ENCODE measurements around the gene LRRC8D.

LRRC8D gene

DNA sequence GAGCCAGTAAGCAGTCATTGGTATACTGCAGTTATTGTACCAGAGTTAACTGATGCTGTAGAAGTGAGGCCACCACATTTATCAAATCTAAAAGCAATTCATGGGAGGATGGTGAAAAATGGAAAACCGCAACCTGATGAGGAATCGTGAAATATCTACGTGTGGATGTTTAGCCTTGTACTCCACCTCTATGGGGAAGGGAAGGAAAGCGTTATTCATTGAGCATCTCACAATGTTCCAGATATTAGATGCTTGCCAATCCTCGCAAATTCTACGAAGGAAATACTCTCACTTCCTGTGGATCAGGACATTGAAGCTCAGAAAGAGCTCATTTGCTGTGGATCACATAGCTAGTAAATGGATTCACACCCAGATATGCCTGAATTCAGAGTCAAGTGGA, 77.3 kb downstream of the LRRC8D start:
- no peak for DNase-seq

- no peak for DNase-seq
Measured at GRCh38 chr1:89898695-89899470, 78.1 kb downstream of the LRRC8D start.

DNA sequence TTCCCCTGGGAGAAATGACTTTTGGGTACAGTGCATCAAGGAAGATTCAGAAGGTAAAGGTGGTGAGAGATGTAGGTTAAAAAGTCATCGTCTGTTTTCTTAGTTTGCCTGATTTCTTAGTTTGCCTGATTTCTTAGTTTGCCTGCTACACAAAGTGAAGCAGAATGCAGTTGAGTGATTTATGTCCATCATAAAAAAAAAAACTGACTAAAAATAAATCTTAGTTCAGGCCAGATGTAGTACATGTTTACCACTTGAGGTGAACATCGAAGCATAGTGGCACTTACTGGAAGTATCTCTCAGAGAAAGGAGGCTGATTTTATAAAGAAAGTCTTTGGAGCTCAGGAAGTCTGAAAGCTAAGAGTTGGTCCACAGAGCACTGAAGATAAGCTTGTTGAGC, 79.5 kb downstream of the LRRC8D start:
- no peak for DNase-seq

DNA sequence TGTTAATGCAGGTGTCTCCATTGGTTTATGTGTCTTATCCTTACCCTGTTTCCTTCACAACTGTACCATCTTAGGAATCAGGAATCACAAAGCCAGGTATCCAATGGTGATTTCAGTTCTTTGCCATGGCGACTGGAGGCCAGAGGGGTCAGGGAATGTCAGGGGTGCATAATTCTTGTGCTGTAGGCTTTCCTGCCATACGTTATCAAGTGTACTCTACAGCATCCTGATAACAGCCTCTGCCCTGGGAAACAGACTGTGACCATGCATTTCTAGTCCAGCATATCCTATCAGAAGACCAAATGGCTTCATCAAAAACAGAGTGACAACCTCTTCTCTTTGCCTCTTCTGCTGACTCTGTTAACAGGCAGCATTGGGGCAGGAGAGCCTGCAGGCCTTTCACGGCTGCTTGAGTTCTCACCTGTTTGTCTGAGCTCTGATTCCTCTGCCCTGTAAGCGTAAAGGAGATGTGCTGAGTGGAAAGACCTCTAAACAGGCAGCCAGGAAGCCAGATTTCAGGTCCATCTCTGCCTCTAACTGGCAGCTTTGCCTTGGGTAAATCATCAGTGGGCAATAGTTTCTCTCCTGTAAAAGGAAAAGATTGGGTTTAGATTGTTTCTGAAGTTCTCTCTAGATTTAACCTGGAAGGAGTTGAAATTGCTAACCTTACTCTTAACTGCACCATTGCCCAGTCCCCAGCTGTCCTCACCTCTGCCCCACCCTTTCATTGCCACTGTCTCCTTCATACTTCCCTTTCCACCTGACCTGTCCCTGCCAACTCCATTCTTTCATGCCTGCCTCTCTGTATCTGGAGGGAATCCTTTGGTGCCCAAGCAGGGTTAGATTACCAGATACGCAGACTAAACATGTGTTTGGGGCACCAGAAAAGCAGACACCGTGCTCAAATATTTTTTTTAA, 80.2 kb downstream of the LRRC8D start:
- no peak for DNase-seq

DNA sequence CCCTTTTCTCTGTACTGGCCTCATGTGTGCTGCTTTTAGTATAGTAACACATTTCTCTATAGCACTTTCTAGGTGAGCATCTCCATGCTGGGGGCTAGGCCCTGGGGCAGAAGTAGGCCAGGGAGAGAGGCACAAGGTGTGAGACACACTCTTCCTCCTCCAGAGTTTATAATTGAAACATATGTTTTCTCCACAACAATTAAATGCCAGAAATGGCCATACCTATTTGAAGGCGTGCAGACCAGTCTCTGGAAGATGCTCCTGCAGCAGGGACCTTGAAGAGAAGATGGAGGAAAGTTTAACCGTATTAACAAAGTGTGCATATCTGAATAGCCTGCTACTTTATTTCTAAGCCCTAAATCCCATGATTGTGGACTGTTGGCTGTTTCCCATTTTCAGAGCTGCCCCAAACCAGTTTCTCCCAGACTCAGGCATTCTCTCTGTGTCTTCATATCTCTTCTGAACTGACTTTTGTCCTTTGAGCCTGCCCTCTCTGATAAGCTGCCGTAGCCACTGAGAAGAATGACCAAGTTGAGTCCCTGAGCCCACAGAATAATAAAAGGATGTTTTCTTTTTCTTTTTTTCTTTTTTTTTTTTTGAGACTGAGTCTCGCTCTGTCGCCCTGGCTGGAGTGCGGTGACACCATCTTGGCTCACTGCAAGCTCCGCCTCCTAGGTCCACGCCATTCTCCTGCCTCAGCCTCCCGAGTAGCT, 81.3 kb downstream of the LRRC8D start:
- no peak for DNase-seq

DNA sequence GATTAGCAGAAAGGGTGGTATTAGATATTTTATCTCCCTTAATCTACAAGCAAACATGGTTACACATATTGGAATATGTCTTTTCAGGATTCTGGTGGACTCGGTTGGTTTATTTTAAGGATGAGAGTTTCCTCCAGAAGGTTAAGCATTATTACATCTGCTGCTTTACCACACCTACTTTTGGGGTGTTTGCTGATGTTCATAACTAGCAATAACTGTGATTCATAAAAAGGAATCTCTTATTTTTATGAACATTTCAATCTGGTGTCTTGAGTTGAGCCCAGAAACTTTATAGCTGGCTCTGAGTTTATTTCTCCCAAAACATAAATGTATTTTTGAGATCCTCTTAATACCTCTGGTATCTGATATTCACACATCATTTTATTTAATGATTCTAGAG, 82.7 kb downstream of the LRRC8D start:
- peak; percentile 62 for DNase-seq

DNA sequence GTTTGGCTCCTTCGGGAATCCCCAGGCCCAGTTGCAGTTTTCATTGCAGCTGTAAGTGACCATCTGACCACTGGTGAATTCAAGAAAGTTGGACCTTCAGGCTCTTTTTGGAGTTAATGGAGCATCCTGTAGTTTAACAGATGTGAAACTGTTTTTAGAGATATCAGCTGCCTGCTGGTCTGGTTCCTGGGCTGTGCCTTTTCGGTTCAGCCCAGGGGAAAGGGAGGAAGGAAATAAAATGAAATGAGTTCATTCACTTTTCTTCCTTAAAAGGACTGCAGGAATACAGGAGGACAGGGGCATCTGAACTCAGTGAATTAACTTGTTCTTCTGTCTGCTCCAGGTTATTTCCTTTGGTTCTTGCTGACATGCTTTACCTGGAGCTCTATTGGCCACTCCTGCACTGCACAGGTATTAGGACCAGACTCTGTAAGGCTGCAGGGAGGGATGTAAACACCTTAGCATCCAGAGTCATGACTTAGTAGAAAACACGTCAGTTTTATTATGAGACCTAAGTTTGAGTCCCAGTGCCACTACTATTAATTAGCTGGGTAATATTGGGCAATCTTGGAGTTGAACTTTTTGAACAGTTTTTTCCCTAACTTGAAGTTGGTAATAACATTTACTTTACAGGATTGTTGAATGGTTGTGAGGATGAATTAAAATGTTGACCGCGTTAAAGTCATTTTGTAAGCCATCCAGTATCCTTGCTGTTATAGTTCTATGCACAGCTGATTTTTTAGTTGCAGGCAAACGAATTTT, 83.6 kb downstream of the LRRC8D start:
- DNase-seq, result no peak

DNA sequence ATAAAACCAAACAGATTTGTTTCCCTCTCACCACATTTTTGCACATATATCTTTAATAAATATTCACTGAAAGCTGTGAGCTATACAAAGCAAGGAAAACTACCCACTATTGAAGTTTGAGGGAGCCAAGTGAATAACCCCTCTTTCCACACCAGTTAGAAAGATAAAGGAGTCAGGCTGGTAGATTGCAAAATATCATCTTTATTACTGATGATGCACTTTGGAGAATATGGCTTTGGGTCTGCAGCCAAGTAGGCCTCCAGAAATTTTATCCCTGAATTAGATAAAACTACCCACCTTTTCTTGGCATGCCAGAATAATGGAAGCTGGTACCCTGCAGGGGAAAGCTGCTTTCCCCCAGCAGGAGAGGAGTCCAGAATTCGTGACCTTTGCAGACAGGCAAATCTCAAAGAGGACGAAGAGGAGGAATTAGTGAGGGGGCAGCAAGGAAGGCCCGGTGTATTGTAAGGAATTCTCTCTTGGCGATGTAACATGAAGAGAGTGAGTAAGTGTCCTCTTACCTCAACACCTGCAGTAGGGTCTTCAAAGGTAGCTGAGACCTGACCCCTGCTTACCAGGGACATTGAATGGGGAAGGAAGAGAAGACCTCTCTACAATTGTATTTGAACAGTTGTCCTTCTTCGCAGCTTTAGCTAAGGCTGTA, 84.7 kb downstream of the LRRC8D start:
- peak; percentile 43 for DNase-seq

GRCh38 chr1:89906088-89906487, 85.3 kb downstream of the LRRC8D start:
- DNase-seq, result no peak

DNA sequence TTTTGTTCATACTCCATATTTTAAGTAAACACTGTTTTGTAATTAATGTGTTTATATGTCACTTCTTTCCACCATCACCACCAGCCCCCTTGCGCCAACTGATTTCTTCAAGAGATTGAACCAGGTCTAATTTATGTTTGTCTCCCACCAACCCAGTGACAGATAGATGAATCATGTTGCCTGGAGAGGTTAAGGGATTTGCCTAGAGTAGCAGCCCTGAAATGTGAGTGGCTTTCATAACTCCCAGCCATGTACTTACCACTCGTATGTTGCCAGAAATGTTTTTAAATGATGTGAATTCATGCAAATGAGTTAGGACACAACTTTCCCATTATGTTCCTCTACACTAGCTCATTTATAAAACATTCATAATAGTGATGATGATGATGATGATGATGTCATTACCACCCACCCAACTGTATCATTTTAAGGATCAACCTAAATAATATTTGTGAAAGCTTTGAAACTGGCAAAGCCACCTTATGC, 86.9 kb downstream of the LRRC8D start:
- peak; percentile 97 for DNase-seq

DNA sequence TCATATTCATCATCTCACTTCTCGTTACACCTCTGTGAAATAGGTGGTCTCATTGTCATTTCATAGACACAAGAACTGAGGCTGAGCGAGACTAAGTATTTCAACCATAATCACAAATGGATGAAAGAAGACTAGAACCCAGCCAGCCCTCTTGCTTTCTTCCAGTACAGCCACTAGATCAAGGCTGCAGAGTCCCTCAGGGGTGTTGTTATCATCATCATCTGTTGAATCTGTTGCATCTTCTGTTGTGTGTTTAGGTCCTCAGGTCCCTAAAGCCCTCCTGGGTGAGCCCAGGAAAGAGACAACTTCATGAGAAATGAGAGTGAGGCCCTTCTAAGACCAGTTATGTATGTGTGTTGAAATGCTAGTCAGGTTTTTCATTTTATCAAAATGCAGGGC, 87.4 kb downstream of the LRRC8D start:
- no peak for DNase-seq

DNA sequence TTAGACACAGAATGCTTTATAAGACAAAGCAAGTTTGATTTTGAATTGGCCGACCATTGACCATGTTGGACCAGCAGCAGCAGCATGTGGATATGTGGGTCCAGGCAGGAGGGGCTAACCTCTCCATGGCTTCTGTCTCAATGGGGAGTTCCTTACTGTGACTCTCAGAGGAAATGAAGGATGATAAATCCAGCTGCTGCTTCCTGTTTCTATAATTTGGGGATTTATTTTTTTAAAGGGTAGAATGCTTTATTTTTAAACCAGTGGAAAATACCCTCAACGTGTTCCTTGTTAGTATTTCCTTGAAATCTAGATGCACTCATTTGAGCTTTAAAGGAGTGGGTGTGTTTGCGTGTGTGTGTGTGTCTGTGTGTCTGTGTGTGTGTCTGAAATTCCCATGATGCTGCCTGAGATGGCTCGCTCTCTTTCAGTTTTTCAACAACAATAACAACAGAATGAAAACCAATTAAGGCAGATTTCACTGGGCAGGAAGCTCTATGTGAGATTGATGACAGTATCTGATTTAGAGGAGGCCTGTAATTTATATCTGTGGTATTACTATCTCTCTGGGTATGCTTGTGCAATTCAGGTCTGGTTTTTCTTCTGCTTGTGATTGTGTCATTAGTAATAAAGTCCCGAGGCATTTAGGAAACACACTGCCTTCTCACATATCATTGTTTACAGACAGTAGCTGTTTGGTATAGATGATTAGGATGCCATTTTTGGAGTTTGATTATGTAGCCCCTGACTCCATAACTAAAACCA, 88.0 kb downstream of the LRRC8D start:
- peak; percentile 89 for DNase-seq

GRCh38 chr1:89910268-89910667, 89.4 kb downstream of the LRRC8D start:
- no peak for DNase-seq

DNA sequence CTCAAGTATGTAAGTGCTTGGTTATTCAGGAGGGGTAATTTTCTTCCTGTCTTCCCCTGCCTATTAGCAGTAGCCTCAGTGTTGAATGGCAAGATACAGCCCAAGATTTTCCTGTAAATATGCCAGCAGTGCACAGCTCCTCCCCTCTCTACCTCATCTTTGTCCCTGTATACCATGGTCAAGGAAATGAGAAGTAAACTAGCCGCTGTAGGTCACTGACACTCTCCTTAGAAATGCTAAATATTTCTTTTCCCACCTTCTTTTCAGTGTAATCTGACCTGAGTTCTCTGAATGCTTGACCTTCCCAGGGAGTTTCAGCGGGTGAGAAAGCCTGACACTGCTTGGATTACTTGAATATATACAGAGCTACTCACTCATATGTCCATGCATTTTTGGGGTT, 89.9 kb downstream of the LRRC8D start:
- peak; percentile 98 for DNase-seq

DNA sequence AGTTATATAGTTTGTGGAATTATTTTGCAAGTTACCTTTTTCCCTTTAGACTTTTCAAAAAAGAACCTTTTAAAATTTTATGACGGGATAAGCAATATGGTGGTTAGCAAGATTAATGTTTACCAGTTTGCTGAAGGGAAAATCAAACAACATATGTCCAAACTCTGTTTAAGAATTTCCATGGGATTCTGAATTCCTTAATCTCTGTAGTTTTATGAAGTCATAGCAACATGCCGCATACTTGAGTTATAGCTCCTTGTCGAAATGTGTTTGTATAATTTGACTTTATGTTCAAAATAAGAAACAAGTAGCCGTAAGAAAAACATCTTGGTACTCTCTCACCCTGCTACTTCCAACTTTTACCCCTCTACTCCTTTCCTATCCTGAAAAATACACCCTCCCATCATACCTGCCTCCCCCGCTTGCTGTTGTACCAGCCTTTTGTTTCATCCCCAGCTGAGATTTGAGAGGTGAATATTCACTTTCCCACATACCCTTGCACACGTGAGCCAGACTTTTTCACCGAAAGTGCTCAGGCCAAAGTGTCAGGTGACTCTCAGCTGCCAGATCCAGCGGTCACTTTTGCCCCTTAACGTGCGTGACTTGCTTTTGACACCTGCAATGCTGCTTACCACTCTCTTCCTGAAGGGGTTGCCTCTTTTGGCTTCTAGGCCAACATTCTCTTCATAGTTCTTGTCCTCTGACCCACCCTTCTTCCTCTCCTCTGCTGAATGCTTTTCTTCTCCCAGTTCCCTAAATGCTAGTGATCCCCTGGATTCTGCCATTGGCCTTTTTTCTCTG, 90.6 kb downstream of the LRRC8D start:
- peak; percentile 66 for DNase-seq

- DNase-seq, result no peak
Measured at GRCh38 chr1:89912073-89912472, 91.2 kb downstream of the LRRC8D start.

DNA sequence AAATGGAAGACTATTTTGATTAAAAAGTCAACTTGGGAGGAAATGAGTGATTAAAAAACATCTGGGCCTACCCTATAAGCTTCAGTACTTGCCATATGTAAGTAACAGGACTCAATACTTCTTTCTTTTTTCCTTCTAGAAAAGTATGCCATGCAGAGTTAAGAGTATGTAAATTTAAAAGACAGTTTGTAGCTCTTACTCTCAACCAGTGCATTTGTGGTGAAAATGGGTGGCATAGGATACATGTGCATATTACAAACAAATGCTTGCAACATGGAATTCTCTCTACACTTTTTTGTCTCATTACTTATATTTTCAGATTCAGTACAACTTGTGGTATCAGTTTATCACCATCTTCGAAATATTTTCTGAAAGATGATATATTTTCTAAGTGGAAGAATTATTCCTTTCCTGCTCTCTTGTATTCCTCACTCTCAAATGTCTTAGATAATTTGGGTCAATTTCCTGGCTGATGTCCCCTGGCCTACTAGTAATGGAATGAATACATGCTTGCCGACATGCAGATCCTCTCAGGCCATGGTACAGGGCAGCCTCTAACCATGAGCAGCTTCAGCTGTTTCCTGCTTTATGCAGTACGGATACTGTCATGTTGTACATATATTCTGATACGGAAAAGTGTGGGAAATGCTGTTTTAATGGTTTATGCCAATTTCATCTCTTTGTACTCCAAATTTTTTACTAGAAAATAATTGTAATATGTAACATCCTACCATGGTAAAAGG, 92.7 kb downstream of the LRRC8D start:
- DNase-seq, result no peak

GRCh38 chr1:89917353-89917752, 96.5 kb downstream of the LRRC8D start:
- no peak for DNase-seq

- DNase-seq, result peak; percentile 85
Measured at GRCh38 chr1:89918127-89918793, 97.4 kb downstream of the LRRC8D start.
